ES-I3 (cell line): ENCODE measurements around the gene KDELR1.

Experiments used
- H3K36me3 ChIP-seq: 2 replicates; pipeline ENCODE4 v1.6.1; 2013; ENCODE audit warnings: mild to moderate bottlenecking, low read length, control low read depth, moderate library complexity; ENCODE audit not compliant: insufficient read depth
- H3K4me1 ChIP-seq: 2 replicates; pipeline ENCODE4 v1.6.1; 2013; ENCODE audit warnings: mild to moderate bottlenecking, control low read depth, low read length; ENCODE audit not compliant: insufficient read depth
- H3K9ac ChIP-seq: 2 replicates; pipeline ENCODE4 v1.6.1; 2013; ENCODE audit warnings: low read depth, mild to moderate bottlenecking, low read length, moderate library complexity
- H3K9me3 ChIP-seq: 2 replicates; pipeline ENCODE4 v1.6.1; 2013; ENCODE audit warnings: mild to moderate bottlenecking, low read length, moderate library complexity; ENCODE audit not compliant: control insufficient read depth, insufficient read depth

KDELR1 gene

GRCh38 chr19:48405010-48405659 lies 13.8 kb upstream of the KDELR1 start:
- Histone ChIP-seq H3K9ac (no peak overlapping the region), H3K4me1 (peaks cover 14% of the 10 kb centered on the region), H3K9me3 (no peaks in the 10 kb centered on the region), H3K36me3 (no peaks in the 10 kb centered on the region)

GRCh38 chr19:48403606-48404005 lies 12.3 kb upstream of the KDELR1 start:
- peaks cover 14% of the 10 kb centered on the region for H3K4me1 ChIP-seq
- H3K9ac ChIP-seq: no peak overlapping the region
- H3K9me3 ChIP-seq: no peaks in the 10 kb centered on the region
- H3K36me3 ChIP-seq: no peaks in the 10 kb centered on the region

- 0 out of 2 replicates have a peak overlapping the region, but pooled peaks have one; percentile 60 for H3K9ac ChIP-seq
Observed at GRCh38 chr19:48401287-48401686, 9.9 kb upstream of the KDELR1 start.

GRCh38 chr19:48400018-48400742 lies 8.8 kb upstream of the KDELR1 start:
- H3K4me1 ChIP-seq: peaks cover 21% of the 10 kb centered on the region
- H3K9ac ChIP-seq: peak overlapping the region; percentile 60; the same call in 1 of the 2 replicates
- H3K9me3 ChIP-seq: no peaks in the 10 kb centered on the region
- no peaks in the 10 kb centered on the region for H3K36me3 ChIP-seq

More at GRCh38 chr19:48401287-48401686, 9.9 kb upstream of the KDELR1 start:
- Histone ChIP-seq H3K4me1 (peaks cover 20% of the 10 kb centered on the region), H3K36me3 (no peaks in the 10 kb centered on the region), H3K9me3 (no peaks in the 10 kb centered on the region)

- peaks cover 21% of the 10 kb centered on the region for H3K4me1 ChIP-seq
- peak overlapping the region; percentile 85 for H3K9ac ChIP-seq
- no peaks in the 10 kb centered on the region for H3K36me3 ChIP-seq
- no peaks in the 10 kb centered on the region for H3K9me3 ChIP-seq
Observed at GRCh38 chr19:48398375-48399235, 7.3 kb upstream of the KDELR1 start.

GRCh38 chr19:48398102-48398374 lies 6.7 kb upstream of the KDELR1 start:
- Histone ChIP-seq H3K4me1 (peaks cover 21% of the 10 kb centered on the region), H3K9me3 (no peaks in the 10 kb centered on the region), H3K9ac (peak overlapping the region; percentile 41), H3K36me3 (no peaks in the 10 kb centered on the region)

GRCh38 chr19:48397263-48398101 lies 6.1 kb upstream of the KDELR1 start:
- Histone ChIP-seq H3K9ac (peak overlapping the region; percentile 41), H3K4me1 (peaks cover 21% of the 10 kb centered on the region), H3K36me3 (no peaks in the 10 kb centered on the region), H3K9me3 (no peaks in the 10 kb centered on the region)

GRCh38 chr19:48396824-48397176 lies 5.4 kb upstream of the KDELR1 start:
- Histone ChIP-seq H3K9me3 (no peaks in the 10 kb centered on the region), H3K4me1 (peaks cover 17% of the 10 kb centered on the region), H3K9ac (no peak overlapping the region; the same call in 1 of the 2 replicates), H3K36me3 (no peaks in the 10 kb centered on the region)

GRCh38 chr19:48396016-48396823 lies 4.9 kb upstream of the KDELR1 start:
- Histone ChIP-seq H3K9me3 (no peaks in the 10 kb centered on the region), H3K36me3 (no peaks in the 10 kb centered on the region), H3K9ac (no peak overlapping the region; the same call in 1 of the 2 replicates), H3K4me1 (peaks cover 11% of the 10 kb centered on the region)

GRCh38 chr19:48395499-48395898 lies 4.1 kb upstream of the KDELR1 start:
- no peaks in the 10 kb centered on the region for H3K36me3 ChIP-seq
- H3K9me3 ChIP-seq: no peaks in the 10 kb centered on the region
- peak overlapping the region; percentile 21; the same call in 1 of the 2 replicates for H3K9ac ChIP-seq
- peaks cover 11% of the 10 kb centered on the region; the same call in 1 of the 2 replicates for H3K4me1 ChIP-seq

- Histone ChIP-seq H3K4me1 (peaks cover 11% of the 10 kb centered on the region; the same call in 1 of the 2 replicates), H3K9ac (peak overlapping the region; percentile 43; the same call in 1 of the 2 replicates), H3K36me3 (no peaks in the 10 kb centered on the region), H3K9me3 (no peaks in the 10 kb centered on the region)
Observed at GRCh38 chr19:48395170-48395455, 3.8 kb upstream of the KDELR1 start.

GRCh38 chr19:48394331-48395169 lies 3.2 kb upstream of the KDELR1 start:
- H3K9me3 ChIP-seq: no peaks in the 10 kb centered on the region
- peaks cover 11% of the 10 kb centered on the region; the same call in 1 of the 2 replicates for H3K4me1 ChIP-seq
- H3K9ac ChIP-seq: peak overlapping the region; percentile 58; the same call in 1 of the 2 replicates
- H3K36me3 ChIP-seq: no peaks in the 10 kb centered on the region
